CD4-positive, alpha-beta T cell (primary cell): Measurements from ENCODE around the gene PIK3CD. TPM values are rescaled to one million over a fixed set of nuclear protein-coding genes. Genes with fewer than 3 reads are reported as not detected.

Experiments used
- ATAC-seq: fragments of 200-7000 bp; cut with Tn5 transposase; one replicate; pipeline ENCODE4 v1.10.0; 2022; ENCODE audit warnings: mild to moderate bottlenecking; ENCODE audit not compliant: poor library complexity
- CTCF ChIA-PET: fragments of 350-600 bp; sonication (Branson Sonifier 250); formaldehyde crosslinking; loops from one replicate; lab custom pipeline; 2021; ENCODE audit warnings: antibody characterized with exemption, inconsistent platforms; lab: Charles Lee
- POLR2A ChIA-PET: fragments of 350-600 bp; sonication (Branson Sonifier 250); formaldehyde crosslinking; loops from one replicate; lab custom pipeline; 2021; ENCODE audit warnings: antibody characterized with exemption, inconsistent platforms; lab: Charles Lee
- DNase-seq, 14 experiments: peaks; one replicate each; pipeline ENCODE4 v3.0.0-alpha.2; 2013 to 2020; ENCODE audit warnings: mixed read lengths in 2 of 14
- H3K27ac ChIP-seq, 2 donors: one replicate each; pipeline versions ENCODE4 v1.5.1 to v1.7.0; 2013; ENCODE audit warnings: low read length in 2 of 2, low read depth in 1 of 2, mild to moderate bottlenecking in 1 of 2
- H3K27me3 ChIP-seq, 2 experiments: 1 replicate in 1 of 2; 2 replicates in 1 of 2; pipeline versions ENCODE4 v1.6.1 to v1.7.0; 2013; ENCODE audit warnings: low read length in 2 of 2, control low read depth in 1 of 2, mild to moderate bottlenecking in 1 of 2, moderate library complexity in 1 of 2; ENCODE audit not compliant: insufficient read depth in 2 of 2, control insufficient read depth in 1 of 2
- H3K36me3 ChIP-seq: one replicate; pipeline ENCODE4 v1.6.1; 2013; ENCODE audit warnings: low read length, control low read depth; ENCODE audit not compliant: insufficient read depth
- H3K4me1 ChIP-seq: one replicate; pipeline ENCODE4 v1.6.1; 2013; ENCODE audit warnings: low read length, control low read depth; ENCODE audit not compliant: insufficient read depth
- H3K4me3 ChIP-seq: one replicate; pipeline ENCODE4 v1.5.1; 2013; ENCODE audit warnings: mild to moderate bottlenecking, low read length, moderate library complexity
- H3K9me3 ChIP-seq, 2 experiments: 1 replicate in 1 of 2; 2 replicates in 1 of 2; pipeline versions ENCODE4 v1.6.1 to v1.7.0; 2013; ENCODE audit warnings: low read length in 2 of 2, mild to moderate bottlenecking in 2 of 2, control low read depth in 1 of 2, moderate library complexity in 1 of 2; ENCODE audit not compliant: control insufficient read depth in 1 of 2, insufficient read depth in 1 of 2
- H3K27ac Mint-ChIP-seq: one replicate; pipeline ENCODE4 v1.8.0; 2020; ENCODE audit warnings: mixed read lengths
- H3K27me3 Mint-ChIP-seq: one replicate; pipeline ENCODE4 v1.8.0; 2021; ENCODE audit warnings: mixed read lengths
- H3K36me3 Mint-ChIP-seq: one replicate; pipeline ENCODE4 v1.8.0; 2021; ENCODE audit warnings: low read depth, mixed read lengths
- H3K4me1 Mint-ChIP-seq: one replicate; pipeline ENCODE4 v1.8.0; 2021; ENCODE audit warnings: low read depth, mixed read lengths
- H3K4me3 Mint-ChIP-seq: one replicate; pipeline ENCODE4 v1.8.0; 2020; ENCODE audit warnings: mild to moderate bottlenecking, mixed read lengths
- H3K9me3 Mint-ChIP-seq: one replicate; pipeline ENCODE4 v1.8.0; 2020; ENCODE audit warnings: mixed read lengths
- intact Hi-C, 2 experiments: fragments of 100-400 bp; cut with DNase I in 1 of 2; cut with micrococcal nuclease in 1 of 2; formaldehyde crosslinking; loops; one replicate each; pipeline versions ENCODE4 v1.15.1 to v1.9.0; 2023 to 2025; cut with DNase I, micrococcal nuclease
- total RNA-seq, 174 experiments: library from RNA in 2 of 174; stranded (reverse) in 2 of 174; gene quantifications; one replicate each; pipeline ENCODE4 v1.2.3 and lab custom pipeline; 2021 to 2026
- TF ChIP-seq, protein P1 (sequence below): fragments of 200-600 bp; IDR thresholded peaks from one replicate; pipeline ENCODE4 v1.8.0; 2022; ENCODE audit warnings: antibody characterized with exemption, mild to moderate bottlenecking

The PIK3CD gene
- total RNA-seq, 2 experiments from 2014 or later, result 202 to 213 TPM

GRCh38 chr1:9665193-9665592 lies 13.7 kb downstream of the PIK3CD start:
- H3K4me3 ChIP-seq, result no peak overlapping the region
- ChIA-PET CTCF (interaction anchor here (2.6 kb wide), 1 partner anchor 38 kb away, joined by 18 read pairs; no protein-coding TSS in a partner anchor), POLR2A (interaction anchor here (0.6 to 6.1 kb wide), 12 partner anchors 11 to 1938 kb away, joined by 3 to 61 read pairs (median 6); partner anchors contain the start of gene PIK3CD)
- no peak for DNase-seq
- H3K27me3 Mint-ChIP-seq, result no peaks in the 10 kb centered on the region
- no peaks in the 10 kb centered on the region for H3K9me3 ChIP-seq
- peaks cover 53% of the 10 kb centered on the region for H3K4me1 ChIP-seq
- H3K27me3 ChIP-seq, result no peaks in the 10 kb centered on the region
- no peaks in the 10 kb centered on the region for H3K9me3 Mint-ChIP-seq
- H3K27ac Mint-ChIP-seq, result peak overlapping the region; percentile 83
- ATAC-seq, result no peak
- H3K4me1 Mint-ChIP-seq, result peaks cover 52% of the 10 kb centered on the region
- peaks cover 69% of the 10 kb centered on the region for H3K36me3 Mint-ChIP-seq
- intact Hi-C loops, result no loop called here
- no peak overlapping the region for H3K4me3 Mint-ChIP-seq
- peak overlapping the region in 1 of 2 donors; percentile 39 for H3K27ac ChIP-seq
- H3K36me3 ChIP-seq, result peaks cover 67% of the 10 kb centered on the region
- TF ChIP-seq, protein P1, sequence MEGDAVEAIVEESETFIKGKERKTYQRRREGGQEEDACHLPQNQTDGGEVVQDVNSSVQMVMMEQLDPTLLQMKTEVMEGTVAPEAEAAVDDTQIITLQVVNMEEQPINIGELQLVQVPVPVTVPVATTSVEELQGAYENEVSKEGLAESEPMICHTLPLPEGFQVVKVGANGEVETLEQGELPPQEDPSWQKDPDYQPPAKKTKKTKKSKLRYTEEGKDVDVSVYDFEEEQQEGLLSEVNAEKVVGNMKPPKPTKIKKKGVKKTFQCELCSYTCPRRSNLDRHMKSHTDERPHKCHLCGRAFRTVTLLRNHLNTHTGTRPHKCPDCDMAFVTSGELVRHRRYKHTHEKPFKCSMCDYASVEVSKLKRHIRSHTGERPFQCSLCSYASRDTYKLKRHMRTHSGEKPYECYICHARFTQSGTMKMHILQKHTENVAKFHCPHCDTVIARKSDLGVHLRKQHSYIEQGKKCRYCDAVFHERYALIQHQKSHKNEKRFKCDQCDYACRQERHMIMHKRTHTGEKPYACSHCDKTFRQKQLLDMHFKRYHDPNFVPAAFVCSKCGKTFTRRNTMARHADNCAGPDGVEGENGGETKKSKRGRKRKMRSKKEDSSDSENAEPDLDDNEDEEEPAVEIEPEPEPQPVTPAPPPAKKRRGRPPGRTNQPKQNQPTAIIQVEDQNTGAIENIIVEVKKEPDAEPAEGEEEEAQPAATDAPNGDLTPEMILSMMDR, result no peak

DNA sequence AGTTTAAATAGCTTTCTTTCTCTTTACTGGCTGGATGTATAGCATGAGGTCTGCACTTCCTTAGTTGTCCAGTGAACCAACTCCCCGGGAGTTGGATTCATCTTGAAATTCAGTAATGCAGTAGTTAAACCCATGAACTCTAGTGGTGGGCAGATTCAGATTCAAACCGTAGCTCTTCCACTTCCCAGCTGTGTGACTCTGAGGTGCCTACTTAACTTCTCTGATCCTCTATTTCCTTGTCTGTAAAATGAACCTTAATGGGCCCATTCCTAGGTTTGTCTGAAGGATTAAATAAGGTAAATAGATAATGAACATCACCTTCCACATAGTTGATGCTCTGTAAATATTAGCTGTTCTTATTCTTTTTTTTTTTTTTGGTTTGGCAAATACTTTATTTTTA lies 16.5 kb downstream of the PIK3CD start:
- H3K36me3 ChIP-seq, result peaks cover 68% of the 10 kb centered on the region
- H3K27ac ChIP-seq, result no peak overlapping the region
- CTCF ChIA-PET, result interaction anchor here (1.6 to 2.6 kb wide), 2 partner anchors 41 to 53 kb away, joined by 6 to 17 read pairs; no protein-coding TSS in a partner anchor
- DNase-seq (no peak), ATAC-seq (no peak)
- H3K9me3 Mint-ChIP-seq, result no peaks in the 10 kb centered on the region
- H3K27me3 ChIP-seq, result no peaks in the 10 kb centered on the region
- POLR2A ChIA-PET, result interaction anchor here (1.1 to 6.1 kb wide), 6 partner anchors 9 to 49 kb away, joined by 3 to 61 read pairs (median 4); partner anchors contain the start of gene PIK3CD
- intact Hi-C loops, result no loop called here
- H3K4me1 ChIP-seq, result peaks cover 64% of the 10 kb centered on the region
- peak overlapping the region; percentile 73 for H3K27ac Mint-ChIP-seq
- H3K4me1 Mint-ChIP-seq, result peaks cover 63% of the 10 kb centered on the region
- H3K27me3 Mint-ChIP-seq, result no peaks in the 10 kb centered on the region
- H3K36me3 Mint-ChIP-seq, result peaks cover 77% of the 10 kb centered on the region
- H3K9me3 ChIP-seq, result no peaks in the 10 kb centered on the region
- no peak overlapping the region for H3K4me3 Mint-ChIP-seq
- TF ChIP-seq, protein P1, result no peak
- no peak overlapping the region for H3K4me3 ChIP-seq

GRCh38 chr1:9670085-9670484 lies 18.6 kb downstream of the PIK3CD start:
- Histone ChIP-seq H3K27ac (no peak overlapping the region), H3K4me3 (no peak overlapping the region), H3K27me3 (no peaks in the 10 kb centered on the region), H3K9me3 (no peaks in the 10 kb centered on the region), H3K4me1 (peaks cover 72% of the 10 kb centered on the region), H3K36me3 (peaks cover 71% of the 10 kb centered on the region)
- ChIA-PET POLR2A (interaction anchor here (0.6 to 1.0 kb wide), 2 partner anchors 12 to 17 kb away, joined by 3 to 4 read pairs; no protein-coding TSS in a partner anchor), CTCF (interaction anchor here (0.6 to 3.5 kb wide), 2 partner anchors 8 to 43 kb away, joined by 3 to 14 read pairs; no protein-coding TSS in a partner anchor)
- no peak for DNase-seq
- H3K9me3 Mint-ChIP-seq, result no peaks in the 10 kb centered on the region
- TF ChIP-seq, protein P1, result no peak
- H3K4me3 Mint-ChIP-seq, result peak overlapping the region; percentile 18
- H3K36me3 Mint-ChIP-seq, result peaks cover 77% of the 10 kb centered on the region
- no peaks in the 10 kb centered on the region for H3K27me3 Mint-ChIP-seq
- intact Hi-C loops, result no loop called here
- ATAC-seq, result no peak
- peaks cover 63% of the 10 kb centered on the region for H3K4me1 Mint-ChIP-seq
- H3K27ac Mint-ChIP-seq, result peak overlapping the region; percentile 84
